Uterine smooth muscle cell (primary cell): ENCODE data around the gene NCK2. TPM values are rescaled to one million over a fixed set of nuclear protein-coding genes. Genes with fewer than 3 reads are reported as not detected.

ENCODE experiments used
- total RNA-seq: library from RNA; depleted of rRNA; stranded (reverse); fragments of >200 nt; gene quantifications from 2 replicates; pipeline ENCODE4 v1.2.3, GENCODE V29; 2014

Gene NCK2
- total RNA-seq, result 22.2 and 30.2 TPM in 2 replicates

GRCh38 chr2:105744909-105745853 lies at the start of gene NCK2:
Gene NCK2 (plus strand): TSS chr2:105744912. CDS start chr2:105855064, 110,152 bp downstream.

